GM23338 (cell line): Measurements from ENCODE around the gene SPAAR. TPM values are rescaled to one million over a fixed set of nuclear protein-coding genes. Genes with fewer than 3 reads are reported as not detected.

Experiments used
- ATAC-seq: fragments of 200-7000 bp; cut with Tn5 transposase; 3 replicates; pipeline ENCODE4 v1.9.1; 2020
- DNase-seq: peaks from one replicate; pipeline ENCODE4 v3.0.0-alpha.2; 2015; ENCODE audit warnings: low spot score
- H2AFZ ChIP-seq: fragments of 200-600 bp; sonication (generic); 2 replicates; pipeline ENCODE4 v1.8.0; 2016; ENCODE audit warnings: antibody characterized with exemption, mild to moderate bottlenecking, moderate library complexity
- H3F3A ChIP-seq: fragments of 200-600 bp; sonication (generic); replicated peaks from 2 replicates; pipeline ENCODE4 v1.8.0; 2017; ENCODE audit warnings: antibody characterized with exemption, mixed run types, low read depth
- H3K27ac ChIP-seq: fragments of 200-600 bp; sonication (generic); 2 replicates; pipeline ENCODE4 v1.6.1; 2016; ENCODE audit warnings: low read depth
- H3K27me3 ChIP-seq: fragments of 200-600 bp; sonication (generic); 2 replicates; pipeline ENCODE4 v1.8.0; 2016; ENCODE audit warnings: mild to moderate bottlenecking, mixed run types, moderate library complexity; ENCODE audit not compliant: insufficient read depth
- H3K36me3 ChIP-seq: fragments of 200-600 bp; sonication (generic); 2 replicates; pipeline ENCODE4 v1.8.0; 2016; ENCODE audit warnings: mild to moderate bottlenecking; ENCODE audit not compliant: insufficient read depth
- H3K4me1 ChIP-seq: fragments of 200-600 bp; sonication (generic); 2 replicates; pipeline ENCODE4 v1.8.0; 2016; ENCODE audit warnings: mild to moderate bottlenecking, moderate library complexity; ENCODE audit not compliant: insufficient read depth
- H3K4me2 ChIP-seq: fragments of 200-600 bp; sonication (generic); 2 replicates; pipeline ENCODE4 v1.7.1; 2017; ENCODE audit warnings: mixed run types
- H3K4me3 ChIP-seq: fragments of 200-600 bp; sonication (generic); 2 replicates; pipeline ENCODE4 v1.6.1; 2016; ENCODE audit warnings: mixed run types
- H3K79me2 ChIP-seq: fragments of 200-600 bp; sonication (generic); replicated peaks from 2 replicates; pipeline ENCODE4 v1.8.0; 2017; ENCODE audit warnings: mild to moderate bottlenecking; ENCODE audit not compliant: insufficient read depth
- H3K9me2 ChIP-seq: fragments of 200-600 bp; sonication (generic); 2 replicates; pipeline ENCODE4 v1.8.0; 2017; ENCODE audit not compliant: insufficient read depth
- H4K20me1 ChIP-seq: fragments of 200-600 bp; sonication (generic); replicated peaks from 2 replicates; pipeline ENCODE4 v1.8.0; 2017; ENCODE audit warnings: mild to moderate bottlenecking; ENCODE audit not compliant: insufficient read depth
- H3K27ac Mint-ChIP-seq: 2 replicates; pipeline ENCODE4 v1.8.0; 2020; ENCODE audit warnings: inconsistent platforms, mild to moderate bottlenecking, moderate library complexity, mixed read lengths
- H3K27me3 Mint-ChIP-seq: 3 replicates; pipeline ENCODE4 v1.8.0; 2022; ENCODE audit warnings: low read depth, mild to moderate bottlenecking, moderate library complexity, mixed read lengths, inconsistent platforms; ENCODE audit not compliant: insufficient read depth, poor library complexity
- H3K36me3 Mint-ChIP-seq: 3 replicates; pipeline ENCODE4 v1.8.0; 2021; ENCODE audit warnings: low read depth, mild to moderate bottlenecking, inconsistent platforms, moderate library complexity, mixed read lengths
- H3K4me1 Mint-ChIP-seq: 3 replicates; pipeline ENCODE4 v1.8.0; 2020; ENCODE audit warnings: mild to moderate bottlenecking, inconsistent platforms, mixed read lengths
- H3K4me3 Mint-ChIP-seq: 3 replicates; pipeline ENCODE4 v1.8.0; 2021; ENCODE audit warnings: moderate library complexity, mild to moderate bottlenecking, inconsistent platforms, mixed read lengths
- H3K9me3 Mint-ChIP-seq: 3 replicates; pipeline ENCODE4 v1.8.0; 2020; ENCODE audit warnings: moderate library complexity, mild to moderate bottlenecking, inconsistent platforms, mixed read lengths
- CREB1 ChIP-seq: fragments of 250-450 bp; sonication (Bioruptor Pico); IDR thresholded peaks from 2 replicates; pipeline ENCODE4 v1.5.0; 2020; ENCODE audit warnings: low read depth, mild to moderate bottlenecking, moderate library complexity
- CTCF ChIP-seq, 2 experiments: fragments of 200-600 bp in 1 of 2; sonication (generic) in 1 of 2; conservative IDR thresholded peaks; 2 replicates each; pipeline versions ENCODE4 v1.5.1 to v1.6.1; 2016 to 2017; ENCODE audit warnings: antibody characterized with exemption in 2 of 2, low read depth in 2 of 2, mild to moderate bottlenecking in 2 of 2, moderate library complexity in 1 of 2
- ETS1 ChIP-seq: IDR thresholded peaks from 2 replicates; pipeline ENCODE4 v1.6.1; 2016; ENCODE audit warnings: antibody characterized with exemption
- EZH2 ChIP-seq: fragments of 200-600 bp; sonication (generic); IDR thresholded peaks from one replicate; pipeline ENCODE4 v1.8.0; 2017; ENCODE audit warnings: antibody characterized with exemption, mild to moderate bottlenecking, low read depth; ENCODE audit not compliant: unreplicated experiment
- JUNB ChIP-seq: IDR thresholded peaks from one replicate; pipeline ENCODE4 v1.6.1; 2016; ENCODE audit warnings: antibody characterized with exemption; ENCODE audit not compliant: unreplicated experiment
- POLR2AphosphoS5 ChIP-seq: IDR thresholded peaks from 2 replicates; pipeline ENCODE4 v1.6.1; 2016; ENCODE audit warnings: antibody characterized with exemption, low read depth
- REST ChIP-seq: IDR thresholded peaks from one replicate; pipeline ENCODE4 v1.6.1; 2018; ENCODE audit warnings: antibody characterized with exemption; ENCODE audit not compliant: unreplicated experiment
- STAT1 ChIP-seq: IDR thresholded peaks from one replicate; pipeline ENCODE4 v1.6.1; 2016; ENCODE audit warnings: antibody characterized with exemption; ENCODE audit not compliant: unreplicated experiment
- ZNF114 ChIP-seq: fragments of 250-450 bp; sonication (Bioruptor Pico); IDR thresholded peaks from 2 replicates; pipeline ENCODE4 v1.5.0; 2020; ENCODE audit warnings: mild to moderate bottlenecking, moderate library complexity
- ZNF331 ChIP-seq: fragments of 250-450 bp; sonication (Bioruptor Pico); IDR thresholded peaks from 2 replicates; pipeline ENCODE4 v1.5.0; 2020; ENCODE audit warnings: low read depth, mild to moderate bottlenecking, moderate library complexity
- ZNF462 ChIP-seq: fragments of 250-450 bp; sonication (Bioruptor Pico); IDR thresholded peaks from 2 replicates; pipeline ENCODE4 v1.5.0; 2020; ENCODE audit warnings: mild to moderate bottlenecking, moderate library complexity
- polyA plus RNA-seq: library from polyadenylated mRNA; unstranded; fragments of >200 nt; fragmentation: Nextera tagmentation; extraction: Ambion mirVana; gene quantifications from 2 replicates; pipeline ENCODE4 v1.2.1, GENCODE V29; 2016
- total RNA-seq: library from RNA; depleted of rRNA; stranded (reverse); fragments of >200 nt; shearing (Covaris generic); gene quantifications from 2 replicates; pipeline ENCODE4 v1.2.3, GENCODE V29; 2014

SPAAR gene
- total and polyA plus RNA-seq, 2 experiments from 2014 or later = not detected

GRCh38 chr9:35917261-35917660 lies 8.0 kb downstream of the SPAAR start:
- Histone ChIP-seq H3F3A (peaks cover 4% of the 10 kb centered on the region; the same call in 1 of the 2 replicates), H3K27me3 (no peaks in the 10 kb centered on the region), H3K79me2 (no peaks in the 10 kb centered on the region), H3K9me2 (no peaks in the 10 kb centered on the region), H3K36me3 (no peaks in the 10 kb centered on the region), H3K27ac (no peak overlapping the region), H3K4me2 (no peak overlapping the region), H2AFZ (no peak overlapping the region), H4K20me1 (no peaks in the 10 kb centered on the region), H3K4me3 (no peak overlapping the region), H3K4me1 (peaks cover 3% of the 10 kb centered on the region; the same call in 1 of the 2 replicates)
- H3K9me3 Mint-ChIP-seq = no peaks in the 10 kb centered on the region
- no peak; the same call in 2 of the 3 replicates for ATAC-seq
- peaks cover 10% of the 10 kb centered on the region; the same call in 2 of the 3 replicates for H3K4me1 Mint-ChIP-seq
- H3K36me3 Mint-ChIP-seq = no peaks in the 10 kb centered on the region
- H3K27ac Mint-ChIP-seq = no peak overlapping the region
- no peak for DNase-seq
- TF ChIP-seq ETS1 (no peak), ZNF462 (CRISPR knock-in tag) (no peak), ZNF331 (CRISPR knock-in tag) (no peak), STAT1 (no peak), REST (no peak), CREB1 (CRISPR knock-in tag) (no peak), JUNB (no peak), EZH2 (no peak), CTCF (conservative IDR thresholded peaks at IDR 0.05; ENCODE audit: low read depth in 2 of 2) (no peak), ZNF114 (CRISPR knock-in tag) (no peak), POLR2AphosphoS5 (no peak)
- H3K4me3 Mint-ChIP-seq = no peak overlapping the region
- peaks cover 4% of the 10 kb centered on the region for H3K27me3 Mint-ChIP-seq
